Smooth muscle cell of the umbilical artery (primary cell): Measurements from ENCODE around the gene HSD17B7. TPM values are rescaled to one million over a fixed set of nuclear protein-coding genes. Genes with fewer than 3 reads are reported as not detected.

ENCODE experiments used
- total RNA-seq: library from RNA; depleted of rRNA; stranded (reverse); fragments of >200 nt; gene quantifications from 2 replicates; pipeline ENCODE4 v1.2.3, GENCODE V29; 2014

The HSD17B7 gene, protein sequence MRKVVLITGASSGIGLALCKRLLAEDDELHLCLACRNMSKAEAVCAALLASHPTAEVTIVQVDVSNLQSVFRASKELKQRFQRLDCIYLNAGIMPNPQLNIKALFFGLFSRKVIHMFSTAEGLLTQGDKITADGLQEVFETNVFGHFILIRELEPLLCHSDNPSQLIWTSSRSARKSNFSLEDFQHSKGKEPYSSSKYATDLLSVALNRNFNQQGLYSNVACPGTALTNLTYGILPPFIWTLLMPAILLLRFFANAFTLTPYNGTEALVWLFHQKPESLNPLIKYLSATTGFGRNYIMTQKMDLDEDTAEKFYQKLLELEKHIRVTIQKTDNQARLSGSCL
- 22.8 and 24.1 TPM in 2 replicates for total RNA-seq

DNA sequence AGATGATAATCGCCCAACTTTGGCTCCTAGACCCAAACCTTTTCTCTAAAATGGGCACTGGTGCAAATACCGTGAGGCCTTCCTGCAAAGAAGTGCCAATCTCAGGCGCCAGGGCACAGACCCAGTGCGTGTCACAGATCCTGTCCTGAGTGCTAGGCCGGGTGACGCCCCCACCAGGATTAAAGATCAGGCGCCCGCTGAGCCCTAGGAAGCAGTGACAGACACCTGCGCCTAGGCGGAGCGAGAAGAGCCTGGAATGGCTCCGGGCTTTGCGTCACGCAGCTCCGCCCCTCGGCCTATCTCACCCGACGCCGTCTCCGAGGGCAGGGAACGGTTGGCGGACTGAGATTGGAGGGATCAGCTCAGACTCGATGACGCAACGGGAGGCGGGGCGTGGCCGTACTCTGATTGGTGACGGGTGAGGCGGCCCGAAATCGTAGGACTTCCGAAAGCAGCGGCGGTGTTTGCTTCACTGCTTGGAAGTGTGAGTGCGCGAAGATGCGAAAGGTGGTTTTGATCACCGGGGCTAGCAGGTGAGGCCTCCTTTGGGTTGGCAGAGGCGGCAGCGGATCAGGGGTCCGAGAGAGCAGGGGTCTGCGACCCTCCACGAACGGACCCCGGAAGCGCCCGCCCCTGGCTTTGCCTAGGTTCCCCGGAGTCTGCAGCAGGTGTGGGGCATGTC is at the start of gene HSD17B7:
TSS of gene HSD17B7 (plus strand) at position 400 of the 682 bp plus-strand sequence. CDS start at position 499, 99 bp downstream.

DNA sequence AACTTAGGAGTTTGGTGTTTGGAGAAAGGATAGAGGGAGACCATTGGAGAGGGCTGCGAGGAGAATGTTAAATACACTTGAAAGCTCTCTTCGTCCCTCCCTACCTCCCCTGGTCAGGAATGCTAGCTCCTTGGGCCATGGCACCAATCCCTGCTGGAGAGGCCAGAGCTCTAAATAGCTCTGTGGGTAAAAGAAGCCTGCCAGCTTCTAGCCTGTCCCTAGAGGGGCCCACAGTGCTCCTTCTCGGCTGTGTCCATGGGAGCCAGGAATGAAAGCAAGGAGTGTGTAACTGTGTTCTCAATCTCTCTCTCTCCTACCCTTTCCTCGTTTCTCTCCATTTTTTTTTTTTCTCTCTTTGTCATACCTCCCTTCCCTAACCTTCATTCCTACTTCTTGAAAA is 70.6 kb downstream of the HSD17B7 start, which contains the start of gene CCDC190:
TSS of gene CCDC190 (minus strand) at position 75 of the 400 bp plus-strand sequence. CDS start 1,529 bp downstream, outside the sequence.

Other genes starting within 250 kb of the HSD17B7 start
- 124 and 232 TPM in 2 replicates for gene UAP1, start 229.0 kb upstream of the HSD17B7 start, total RNA-seq
- 188 and 189 TPM in 2 replicates for gene DDR2, start 158.2 kb upstream of the HSD17B7 start, total RNA-seq
- 0.23 TPM in 1 of 2 replicates, not detected in the other for gene CCDC190, start 70.5 kb downstream of the HSD17B7 start, total RNA-seq